Adipocyte (in vitro differentiated cells): ENCODE results near the gene SLIT3.

ENCODE experiments used
- DNase-seq: peaks from one replicate; pipeline ENCODE4 v3.0.0-alpha.2; 2015; ENCODE audit warnings: low read depth
- H3K27me3 ChIP-seq: replicated peaks from 2 replicates; pipeline ENCODE4 v1.7.0; 2013; ENCODE audit warnings: mild to moderate bottlenecking, low read length, moderate library complexity; ENCODE audit not compliant: control insufficient read depth, insufficient read depth
- H3K36me3 ChIP-seq: 2 replicates; pipeline ENCODE4 v1.7.0; 2013; ENCODE audit warnings: low read length, mild to moderate bottlenecking, moderate library complexity; ENCODE audit not compliant: control insufficient read depth, insufficient read depth, severe bottlenecking
- H3K4me1 ChIP-seq: 2 replicates; pipeline ENCODE4 v1.7.0; 2013; ENCODE audit warnings: mild to moderate bottlenecking, low read length, moderate library complexity; ENCODE audit not compliant: control insufficient read depth, insufficient read depth
- H3K4me3 ChIP-seq: 2 replicates; pipeline ENCODE4 v1.7.0; 2013; ENCODE audit warnings: mild to moderate bottlenecking, low read length, moderate library complexity
- H3K9ac ChIP-seq: 2 replicates; pipeline ENCODE4 v1.7.0; 2013; ENCODE audit warnings: mild to moderate bottlenecking, low read length, moderate library complexity
- H3K9me3 ChIP-seq: 2 replicates; pipeline ENCODE4 v1.7.0; 2013; ENCODE audit warnings: mild to moderate bottlenecking, low read length, moderate library complexity; ENCODE audit not compliant: control insufficient read depth

SLIT3 gene

GRCh38 chr5:168818558-168818957 is 482.4 kb downstream of the SLIT3 start:
- H3K4me1 ChIP-seq: peaks cover 24% of the 10 kb centered on the region
- no peaks in the 10 kb centered on the region for H3K9me3 ChIP-seq
- no peaks in the 10 kb centered on the region for H3K27me3 ChIP-seq
- H3K36me3 ChIP-seq: peaks cover 76% of the 10 kb centered on the region
- no peak for DNase-seq
- no peak overlapping the region for H3K9ac ChIP-seq
- H3K4me3 ChIP-seq: no peak overlapping the region

GRCh38 chr5:168817591-168817990 is 483.3 kb downstream of the SLIT3 start:
- H3K9me3 ChIP-seq: no peaks in the 10 kb centered on the region
- H3K4me3 ChIP-seq: no peak overlapping the region
- peaks cover 16% of the 10 kb centered on the region for H3K4me1 ChIP-seq
- no peak overlapping the region for H3K9ac ChIP-seq
- no peak for DNase-seq
- H3K36me3 ChIP-seq: peaks cover 83% of the 10 kb centered on the region
- no peaks in the 10 kb centered on the region for H3K27me3 ChIP-seq

- Histone ChIP-seq H3K27me3 (no peaks in the 10 kb centered on the region), H3K36me3 (peaks cover 91% of the 10 kb centered on the region), H3K4me1 (peaks cover 6% of the 10 kb centered on the region), H3K9me3 (no peaks in the 10 kb centered on the region), H3K9ac (no peak overlapping the region), H3K4me3 (no peak overlapping the region)
- no peak for DNase-seq
These were observed 484.3 kb downstream of the SLIT3 start for GRCh38 chr5:168816661-168817060.

GRCh38 chr5:168813184-168813968 is 487.6 kb downstream of the SLIT3 start:
- DNase-seq: no peak
- Histone ChIP-seq H3K9me3 (no peaks in the 10 kb centered on the region), H3K27me3 (no peaks in the 10 kb centered on the region)

GRCh38 chr5:168810641-168811040 is 490.3 kb downstream of the SLIT3 start:
- no peak overlapping the region for H3K9ac ChIP-seq
- H3K9me3 ChIP-seq: no peaks in the 10 kb centered on the region
- H3K36me3 ChIP-seq: peaks cover 82% of the 10 kb centered on the region
- H3K4me1 ChIP-seq: no peaks in the 10 kb centered on the region
- no peak overlapping the region for H3K4me3 ChIP-seq
- no peak for DNase-seq
- no peaks in the 10 kb centered on the region for H3K27me3 ChIP-seq

More at GRCh38 chr5:168813184-168813968, 487.6 kb downstream of the SLIT3 start:
- no peaks in the 10 kb centered on the region for H3K4me1 ChIP-seq
- no peak overlapping the region for H3K4me3 ChIP-seq
- H3K9ac ChIP-seq: no peak overlapping the region
- H3K36me3 ChIP-seq: peaks cover 90% of the 10 kb centered on the region

GRCh38 chr5:168809218-168809617 is 491.7 kb downstream of the SLIT3 start:
- Histone ChIP-seq H3K9me3 (no peaks in the 10 kb centered on the region), H3K4me3 (no peak overlapping the region), H3K9ac (no peak overlapping the region), H3K4me1 (no peaks in the 10 kb centered on the region), H3K27me3 (no peaks in the 10 kb centered on the region), H3K36me3 (peaks cover 82% of the 10 kb centered on the region)
- DNase-seq: no peak

- H3K9ac ChIP-seq: no peak overlapping the region
- H3K4me1 ChIP-seq: no peaks in the 10 kb centered on the region
- DNase-seq: no peak
- peaks cover 80% of the 10 kb centered on the region for H3K36me3 ChIP-seq
- no peak overlapping the region for H3K4me3 ChIP-seq
- H3K27me3 ChIP-seq: no peaks in the 10 kb centered on the region
- H3K9me3 ChIP-seq: no peaks in the 10 kb centered on the region
These were observed 492.8 kb downstream of the SLIT3 start for GRCh38 chr5:168808051-168808616.

GRCh38 chr5:168807287-168807686 is 493.7 kb downstream of the SLIT3 start:
- Histone ChIP-seq H3K4me3 (no peak overlapping the region), H3K9me3 (no peaks in the 10 kb centered on the region), H3K9ac (no peak overlapping the region), H3K4me1 (no peaks in the 10 kb centered on the region), H3K36me3 (peaks cover 80% of the 10 kb centered on the region), H3K27me3 (no peaks in the 10 kb centered on the region)
- DNase-seq: peak; percentile 25

GRCh38 chr5:168803541-168803940 is 497.4 kb downstream of the SLIT3 start:
- Histone ChIP-seq H3K4me3 (no peak overlapping the region), H3K9ac (no peak overlapping the region), H3K27me3 (no peaks in the 10 kb centered on the region), H3K36me3 (peaks cover 79% of the 10 kb centered on the region), H3K9me3 (no peaks in the 10 kb centered on the region), H3K4me1 (no peaks in the 10 kb centered on the region)
- no peak for DNase-seq

GRCh38 chr5:168802337-168802736 is 498.6 kb downstream of the SLIT3 start:
- DNase-seq: no peak
- Histone ChIP-seq H3K27me3 (no peaks in the 10 kb centered on the region), H3K36me3 (peaks cover 74% of the 10 kb centered on the region), H3K4me1 (no peaks in the 10 kb centered on the region), H3K9me3 (no peaks in the 10 kb centered on the region), H3K9ac (no peak overlapping the region), H3K4me3 (no peak overlapping the region)

GRCh38 chr5:168801567-168801966 is 499.4 kb downstream of the SLIT3 start:
- DNase-seq: peak; percentile 11
- Histone ChIP-seq H3K9me3 (no peaks in the 10 kb centered on the region), H3K4me1 (no peaks in the 10 kb centered on the region), H3K27me3 (no peaks in the 10 kb centered on the region), H3K4me3 (no peak overlapping the region), H3K36me3 (peaks cover 74% of the 10 kb centered on the region), H3K9ac (no peak overlapping the region)
